GM23338 (cell line): ENCODE data around the gene TRIM43. TPM values are rescaled to one million over a fixed set of nuclear protein-coding genes. Genes with fewer than 3 reads are reported as not detected.

Experiments
- ATAC-seq: fragments of 200-7000 bp; cut with Tn5 transposase; 3 replicates; pipeline ENCODE4 v1.9.1; 2020
- DNase-seq: peaks from one replicate; pipeline ENCODE4 v3.0.0-alpha.2; 2015; ENCODE audit warnings: low spot score
- H2AFZ ChIP-seq: fragments of 200-600 bp; sonication (generic); 2 replicates; pipeline ENCODE4 v1.8.0; 2016; ENCODE audit warnings: antibody characterized with exemption, mild to moderate bottlenecking, moderate library complexity
- H3F3A ChIP-seq: fragments of 200-600 bp; sonication (generic); replicated peaks from 2 replicates; pipeline ENCODE4 v1.8.0; 2017; ENCODE audit warnings: antibody characterized with exemption, mixed run types, low read depth
- H3K27ac ChIP-seq: fragments of 200-600 bp; sonication (generic); 2 replicates; pipeline ENCODE4 v1.6.1; 2016; ENCODE audit warnings: low read depth
- H3K27me3 ChIP-seq: fragments of 200-600 bp; sonication (generic); 2 replicates; pipeline ENCODE4 v1.8.0; 2016; ENCODE audit warnings: mild to moderate bottlenecking, mixed run types, moderate library complexity; ENCODE audit not compliant: insufficient read depth
- H3K36me3 ChIP-seq: fragments of 200-600 bp; sonication (generic); 2 replicates; pipeline ENCODE4 v1.8.0; 2016; ENCODE audit warnings: mild to moderate bottlenecking; ENCODE audit not compliant: insufficient read depth
- H3K4me1 ChIP-seq: fragments of 200-600 bp; sonication (generic); 2 replicates; pipeline ENCODE4 v1.8.0; 2016; ENCODE audit warnings: mild to moderate bottlenecking, moderate library complexity; ENCODE audit not compliant: insufficient read depth
- H3K4me2 ChIP-seq: fragments of 200-600 bp; sonication (generic); 2 replicates; pipeline ENCODE4 v1.7.1; 2017; ENCODE audit warnings: mixed run types
- H3K4me3 ChIP-seq: fragments of 200-600 bp; sonication (generic); 2 replicates; pipeline ENCODE4 v1.6.1; 2016; ENCODE audit warnings: mixed run types
- H3K79me2 ChIP-seq: fragments of 200-600 bp; sonication (generic); replicated peaks from 2 replicates; pipeline ENCODE4 v1.8.0; 2017; ENCODE audit warnings: mild to moderate bottlenecking; ENCODE audit not compliant: insufficient read depth
- H3K9me2 ChIP-seq: fragments of 200-600 bp; sonication (generic); 2 replicates; pipeline ENCODE4 v1.8.0; 2017; ENCODE audit not compliant: insufficient read depth
- H4K20me1 ChIP-seq: fragments of 200-600 bp; sonication (generic); replicated peaks from 2 replicates; pipeline ENCODE4 v1.8.0; 2017; ENCODE audit warnings: mild to moderate bottlenecking; ENCODE audit not compliant: insufficient read depth
- H3K27ac Mint-ChIP-seq: 2 replicates; pipeline ENCODE4 v1.8.0; 2020; ENCODE audit warnings: inconsistent platforms, mild to moderate bottlenecking, moderate library complexity, mixed read lengths
- H3K27me3 Mint-ChIP-seq: 3 replicates; pipeline ENCODE4 v1.8.0; 2022; ENCODE audit warnings: low read depth, mild to moderate bottlenecking, moderate library complexity, mixed read lengths, inconsistent platforms; ENCODE audit not compliant: insufficient read depth, poor library complexity
- H3K36me3 Mint-ChIP-seq: 3 replicates; pipeline ENCODE4 v1.8.0; 2021; ENCODE audit warnings: low read depth, mild to moderate bottlenecking, inconsistent platforms, moderate library complexity, mixed read lengths
- H3K4me1 Mint-ChIP-seq: 3 replicates; pipeline ENCODE4 v1.8.0; 2020; ENCODE audit warnings: mild to moderate bottlenecking, inconsistent platforms, mixed read lengths
- H3K4me3 Mint-ChIP-seq: 3 replicates; pipeline ENCODE4 v1.8.0; 2021; ENCODE audit warnings: moderate library complexity, mild to moderate bottlenecking, inconsistent platforms, mixed read lengths
- H3K9me3 Mint-ChIP-seq: 3 replicates; pipeline ENCODE4 v1.8.0; 2020; ENCODE audit warnings: moderate library complexity, mild to moderate bottlenecking, inconsistent platforms, mixed read lengths
- ETS1 ChIP-seq: IDR thresholded peaks from 2 replicates; pipeline ENCODE4 v1.6.1; 2016; ENCODE audit warnings: antibody characterized with exemption
- NANOG ChIP-seq: IDR thresholded peaks from 2 replicates; pipeline ENCODE4 v1.6.1; 2016; ENCODE audit warnings: antibody characterized with exemption, borderline replicate concordance
- ZNF114 ChIP-seq: fragments of 250-450 bp; sonication (Bioruptor Pico); IDR thresholded peaks from 2 replicates; pipeline ENCODE4 v1.5.0; 2020; ENCODE audit warnings: mild to moderate bottlenecking, moderate library complexity
- ZNF331 ChIP-seq: fragments of 250-450 bp; sonication (Bioruptor Pico); IDR thresholded peaks from 2 replicates; pipeline ENCODE4 v1.5.0; 2020; ENCODE audit warnings: low read depth, mild to moderate bottlenecking, moderate library complexity
- ZNF462 ChIP-seq: fragments of 250-450 bp; sonication (Bioruptor Pico); IDR thresholded peaks from 2 replicates; pipeline ENCODE4 v1.5.0; 2020; ENCODE audit warnings: mild to moderate bottlenecking, moderate library complexity
- polyA plus RNA-seq: library from polyadenylated mRNA; unstranded; fragments of >200 nt; fragmentation: Nextera tagmentation; extraction: Ambion mirVana; gene quantifications from 2 replicates; pipeline ENCODE4 v1.2.1, GENCODE V29; 2016
- total RNA-seq: library from RNA; depleted of rRNA; stranded (reverse); fragments of >200 nt; shearing (Covaris generic); gene quantifications from 2 replicates; pipeline ENCODE4 v1.2.3, GENCODE V29; 2014
- TF ChIP-seq, protein P1 (sequence below): IDR thresholded peaks from one replicate; pipeline ENCODE4 v1.6.1; 2018; ENCODE audit warnings: antibody characterized with exemption; ENCODE audit not compliant: unreplicated experiment

TRIM43 gene
- total and polyA plus RNA-seq, 2 experiments from 2014 or later = 0.40 to 0.59 TPM

DNA sequence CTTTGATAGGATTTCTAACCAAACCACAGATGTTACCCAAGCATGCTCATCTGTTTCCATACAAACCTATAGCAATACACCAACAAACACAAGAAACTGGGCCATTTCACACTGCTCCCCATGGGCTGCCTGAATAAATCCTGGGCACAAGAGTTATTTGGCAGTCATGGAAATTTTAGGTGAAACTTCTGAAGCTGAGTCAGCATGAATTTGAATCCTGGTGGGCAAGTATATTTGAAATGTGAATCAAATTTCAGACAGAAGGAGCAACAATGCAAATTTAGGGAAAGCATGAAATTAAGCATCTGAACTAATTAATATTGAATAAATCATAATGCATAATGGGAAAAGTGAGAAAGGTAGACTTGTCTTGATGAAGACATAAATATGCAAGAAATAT is 15.9 kb upstream of the TRIM43 start (continued):
- TF ChIP-seq, protein P1, sequence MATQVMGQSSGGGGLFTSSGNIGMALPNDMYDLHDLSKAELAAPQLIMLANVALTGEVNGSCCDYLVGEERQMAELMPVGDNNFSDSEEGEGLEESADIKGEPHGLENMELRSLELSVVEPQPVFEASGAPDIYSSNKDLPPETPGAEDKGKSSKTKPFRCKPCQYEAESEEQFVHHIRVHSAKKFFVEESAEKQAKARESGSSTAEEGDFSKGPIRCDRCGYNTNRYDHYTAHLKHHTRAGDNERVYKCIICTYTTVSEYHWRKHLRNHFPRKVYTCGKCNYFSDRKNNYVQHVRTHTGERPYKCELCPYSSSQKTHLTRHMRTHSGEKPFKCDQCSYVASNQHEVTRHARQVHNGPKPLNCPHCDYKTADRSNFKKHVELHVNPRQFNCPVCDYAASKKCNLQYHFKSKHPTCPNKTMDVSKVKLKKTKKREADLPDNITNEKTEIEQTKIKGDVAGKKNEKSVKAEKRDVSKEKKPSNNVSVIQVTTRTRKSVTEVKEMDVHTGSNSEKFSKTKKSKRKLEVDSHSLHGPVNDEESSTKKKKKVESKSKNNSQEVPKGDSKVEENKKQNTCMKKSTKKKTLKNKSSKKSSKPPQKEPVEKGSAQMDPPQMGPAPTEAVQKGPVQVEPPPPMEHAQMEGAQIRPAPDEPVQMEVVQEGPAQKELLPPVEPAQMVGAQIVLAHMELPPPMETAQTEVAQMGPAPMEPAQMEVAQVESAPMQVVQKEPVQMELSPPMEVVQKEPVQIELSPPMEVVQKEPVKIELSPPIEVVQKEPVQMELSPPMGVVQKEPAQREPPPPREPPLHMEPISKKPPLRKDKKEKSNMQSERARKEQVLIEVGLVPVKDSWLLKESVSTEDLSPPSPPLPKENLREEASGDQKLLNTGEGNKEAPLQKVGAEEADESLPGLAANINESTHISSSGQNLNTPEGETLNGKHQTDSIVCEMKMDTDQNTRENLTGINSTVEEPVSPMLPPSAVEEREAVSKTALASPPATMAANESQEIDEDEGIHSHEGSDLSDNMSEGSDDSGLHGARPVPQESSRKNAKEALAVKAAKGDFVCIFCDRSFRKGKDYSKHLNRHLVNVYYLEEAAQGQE = no peak

DNA sequence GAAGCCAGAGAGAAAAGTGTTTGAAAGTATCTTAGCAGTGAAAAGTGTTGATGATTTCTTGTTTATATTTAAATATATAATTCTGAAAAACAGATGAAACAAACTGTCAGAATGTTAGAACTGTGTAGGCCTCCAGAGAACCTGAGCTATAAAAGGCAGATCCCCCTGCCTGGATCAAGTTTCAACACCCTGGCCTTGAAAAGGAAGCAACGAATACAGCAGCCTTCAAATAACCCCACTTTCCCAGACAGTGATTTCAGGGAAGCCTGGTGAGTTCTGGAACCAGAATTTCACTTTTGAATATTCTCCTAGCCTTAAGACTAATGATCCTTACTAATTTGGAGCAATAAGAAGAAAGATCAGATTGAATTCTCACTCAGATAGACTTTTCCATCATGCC is 13.3 kb upstream of the TRIM43 start:
- Histone ChIP-seq H3K27me3 (no peaks in the 10 kb centered on the region), H3K79me2 (no peaks in the 10 kb centered on the region), H3K9me2 (no peaks in the 10 kb centered on the region), H2AFZ (no peak overlapping the region), H4K20me1 (no peaks in the 10 kb centered on the region), H3K27ac (no peak overlapping the region), H3K4me1 (no peaks in the 10 kb centered on the region), H3K4me2 (no peak overlapping the region), H3K4me3 (no peak overlapping the region), H3K36me3 (no peaks in the 10 kb centered on the region), H3F3A (no peaks in the 10 kb centered on the region)
- peak; percentile 40 for DNase-seq
- Mint-ChIP-seq H3K4me3 (no peak overlapping the region), H3K4me1 (peaks cover 5% of the 10 kb centered on the region; the same call in 2 of the 3 replicates), H3K27ac (no peak overlapping the region), H3K36me3 (no peaks in the 10 kb centered on the region), H3K9me3 (no peaks in the 10 kb centered on the region), H3K27me3 (peaks cover 3% of the 10 kb centered on the region)
- TF ChIP-seq, protein P1 = no peak
- TF ChIP-seq NANOG (no peak), ZNF462 (CRISPR knock-in tag) (no peak), ETS1 (no peak), ZNF114 (CRISPR knock-in tag) (no peak), ZNF331 (CRISPR knock-in tag) (no peak)
- ATAC-seq = peak; percentile 55; the same call in 1 of the 3 replicates
